DOHH2 (cell line): ENCODE measurements around the gene FRRS1.
A peak's percentile ranks its signal among the peaks of the same experiment; 100 is the strongest.

Source experiments
- H3F3A ChIP-seq: fragments of 200-600 bp; sonication (generic), shearing (Covaris generic); 2 replicates; pipeline ENCODE4 v1.6.0; 2016; ENCODE audit warnings: antibody characterized with exemption, mild to moderate bottlenecking; ENCODE audit not compliant: control insufficient read depth, insufficient read depth
- H3K27ac ChIP-seq: fragments of 200-600 bp; sonication (generic); 2 replicates; pipeline ENCODE4 v1.5.1; 2014; ENCODE audit warnings: low read depth, mild to moderate bottlenecking, low read length, moderate library complexity
- H3K27me3 ChIP-seq: fragments of 200-600 bp; sonication (generic); 2 replicates; pipeline ENCODE4 v1.6.1; 2014; ENCODE audit warnings: mild to moderate bottlenecking, low read length, mixed read lengths; ENCODE audit not compliant: control insufficient read depth
- H3K36me3 ChIP-seq: fragments of 200-600 bp; sonication (generic); 2 replicates; pipeline ENCODE4 v1.6.1; 2014; ENCODE audit warnings: mild to moderate bottlenecking, low read length, moderate library complexity, mixed read lengths; ENCODE audit not compliant: control insufficient read depth
- H3K4me1 ChIP-seq: fragments of 200-600 bp; sonication (generic); 2 replicates; pipeline ENCODE4 v1.6.1; 2014; ENCODE audit warnings: mild to moderate bottlenecking, low read length, mixed read lengths; ENCODE audit not compliant: control insufficient read depth
- H3K4me2 ChIP-seq: fragments of 200-600 bp; sonication (generic); 2 replicates; pipeline ENCODE4 v1.6.0; 2014; ENCODE audit warnings: mild to moderate bottlenecking, low read length, moderate library complexity
- H3K4me3 ChIP-seq: fragments of 200-600 bp; sonication (generic); 2 replicates; pipeline ENCODE4 v1.5.1; 2014; ENCODE audit warnings: mild to moderate bottlenecking, low read length, mixed read lengths
- H3K79me2 ChIP-seq: fragments of 200-600 bp; sonication (generic); 2 replicates; pipeline ENCODE4 v1.6.1; 2014; ENCODE audit warnings: mild to moderate bottlenecking, low read length, mixed read lengths; ENCODE audit not compliant: control insufficient read depth
- H3K9me2 ChIP-seq: fragments of 200-600 bp; sonication (generic); replicated peaks from 2 replicates; pipeline ENCODE4 v1.6.1; 2014; ENCODE audit warnings: mild to moderate bottlenecking, low read length, mixed read lengths; ENCODE audit not compliant: control insufficient read depth
- H3K9me3 ChIP-seq: fragments of 200-600 bp; sonication (generic); 2 replicates; pipeline ENCODE4 v1.6.1; 2014; ENCODE audit warnings: antibody characterized with exemption, low read length, mixed read lengths; ENCODE audit not compliant: control insufficient read depth, insufficient read depth
- H4K20me1 ChIP-seq: fragments of 200-600 bp; sonication (generic); 2 replicates; pipeline ENCODE4 v1.6.0; 2014; ENCODE audit warnings: low read depth, mild to moderate bottlenecking, antibody characterized with exemption, low read length, moderate library complexity; ENCODE audit not compliant: control insufficient read depth, insufficient read depth
- EZH2phosphoT487 ChIP-seq: fragments of 200-600 bp; sonication (generic); IDR thresholded peaks from 2 replicates; pipeline ENCODE4 v1.6.1; 2017; ENCODE audit warnings: borderline replicate concordance, mild to moderate bottlenecking, antibody characterized with exemption, low read length, moderate library complexity, mixed read lengths
- TF ChIP-seq, protein P1 (sequence below): fragments of 200-600 bp; sonication (generic); IDR thresholded peaks from one replicate; pipeline ENCODE4 v1.5.1; 2014; ENCODE audit warnings: antibody characterized with exemption, mild to moderate bottlenecking, low read depth, low read length; ENCODE audit not compliant: poor library complexity, severe bottlenecking

The FRRS1 gene

DNA sequence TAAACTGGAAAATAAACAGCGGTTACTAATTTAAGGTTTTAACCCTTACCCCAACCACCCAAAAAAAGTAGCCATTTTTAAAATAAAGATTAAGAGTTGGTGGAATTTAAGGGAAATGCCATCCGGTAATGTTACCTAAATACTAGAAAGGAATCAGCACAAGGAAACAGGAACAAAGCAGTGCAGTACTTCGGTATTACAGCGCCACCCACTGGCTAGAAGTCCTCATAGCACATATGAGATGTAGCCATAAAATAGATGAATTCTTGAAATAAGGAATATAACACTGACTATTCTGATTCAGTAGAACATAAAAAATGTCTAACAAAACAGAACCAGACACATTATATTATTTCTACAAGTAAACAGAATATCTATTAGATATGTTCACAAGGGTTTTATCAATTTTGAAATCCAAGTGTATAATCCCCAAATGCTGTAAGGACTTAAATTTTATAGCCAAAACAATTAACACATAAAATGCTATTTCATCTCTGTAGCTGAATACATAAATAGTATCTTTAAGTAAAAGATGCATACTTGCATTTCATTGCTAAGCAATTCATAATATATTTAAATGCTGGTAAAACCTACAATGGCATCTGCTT lies 58.8 kb downstream of the FRRS1 start:
- Histone ChIP-seq H3K27me3 (no peaks in the 10 kb centered on the region), H3F3A (no peaks in the 10 kb centered on the region), H3K9me3 (no peaks in the 10 kb centered on the region), H3K4me2 (no peak overlapping the region), H3K79me2 (no peaks in the 10 kb centered on the region), H3K9me2 (no peaks in the 10 kb centered on the region), H3K36me3 (no peaks in the 10 kb centered on the region), H3K27ac (no peak overlapping the region), H3K4me3 (no peak overlapping the region), H4K20me1 (no peaks in the 10 kb centered on the region), H3K4me1 (no peaks in the 10 kb centered on the region)
- TF ChIP-seq EZH2phosphoT487 = no peak
- TF ChIP-seq, protein P1, sequence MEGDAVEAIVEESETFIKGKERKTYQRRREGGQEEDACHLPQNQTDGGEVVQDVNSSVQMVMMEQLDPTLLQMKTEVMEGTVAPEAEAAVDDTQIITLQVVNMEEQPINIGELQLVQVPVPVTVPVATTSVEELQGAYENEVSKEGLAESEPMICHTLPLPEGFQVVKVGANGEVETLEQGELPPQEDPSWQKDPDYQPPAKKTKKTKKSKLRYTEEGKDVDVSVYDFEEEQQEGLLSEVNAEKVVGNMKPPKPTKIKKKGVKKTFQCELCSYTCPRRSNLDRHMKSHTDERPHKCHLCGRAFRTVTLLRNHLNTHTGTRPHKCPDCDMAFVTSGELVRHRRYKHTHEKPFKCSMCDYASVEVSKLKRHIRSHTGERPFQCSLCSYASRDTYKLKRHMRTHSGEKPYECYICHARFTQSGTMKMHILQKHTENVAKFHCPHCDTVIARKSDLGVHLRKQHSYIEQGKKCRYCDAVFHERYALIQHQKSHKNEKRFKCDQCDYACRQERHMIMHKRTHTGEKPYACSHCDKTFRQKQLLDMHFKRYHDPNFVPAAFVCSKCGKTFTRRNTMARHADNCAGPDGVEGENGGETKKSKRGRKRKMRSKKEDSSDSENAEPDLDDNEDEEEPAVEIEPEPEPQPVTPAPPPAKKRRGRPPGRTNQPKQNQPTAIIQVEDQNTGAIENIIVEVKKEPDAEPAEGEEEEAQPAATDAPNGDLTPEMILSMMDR = peak; percentile 92

DNA sequence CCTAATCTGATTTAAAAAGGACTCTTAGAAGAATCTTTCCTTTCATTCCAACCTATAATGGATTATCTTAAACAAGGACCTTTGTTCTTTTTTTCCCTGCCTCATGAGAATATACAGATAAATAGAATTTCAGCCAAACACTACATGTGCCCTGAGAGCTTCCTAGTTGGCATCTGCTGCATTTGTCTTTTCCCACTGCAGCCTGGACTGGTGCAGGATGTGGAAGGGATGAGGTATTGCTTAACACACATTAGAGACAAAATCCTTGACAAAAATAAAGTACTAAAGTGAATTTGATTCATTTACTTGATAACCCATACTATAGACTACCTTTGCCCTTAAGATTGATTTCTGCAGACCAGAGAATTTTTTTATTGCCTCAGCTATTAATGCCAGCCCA lies 61.0 kb downstream of the FRRS1 start:
- H3K27ac ChIP-seq = no peak overlapping the region
- H3K27me3 ChIP-seq = no peaks in the 10 kb centered on the region
- TF ChIP-seq, protein P1 = no peak
- no peak for TF ChIP-seq EZH2phosphoT487
- H3F3A ChIP-seq = no peaks in the 10 kb centered on the region
- no peak overlapping the region for H3K4me3 ChIP-seq
- no peaks in the 10 kb centered on the region for H4K20me1 ChIP-seq
- no peaks in the 10 kb centered on the region for H3K79me2 ChIP-seq
- H3K36me3 ChIP-seq = no peaks in the 10 kb centered on the region
- H3K4me2 ChIP-seq = no peak overlapping the region
- no peaks in the 10 kb centered on the region for H3K9me3 ChIP-seq
- no peaks in the 10 kb centered on the region for H3K4me1 ChIP-seq
- H3K9me2 ChIP-seq = no peaks in the 10 kb centered on the region

DNA sequence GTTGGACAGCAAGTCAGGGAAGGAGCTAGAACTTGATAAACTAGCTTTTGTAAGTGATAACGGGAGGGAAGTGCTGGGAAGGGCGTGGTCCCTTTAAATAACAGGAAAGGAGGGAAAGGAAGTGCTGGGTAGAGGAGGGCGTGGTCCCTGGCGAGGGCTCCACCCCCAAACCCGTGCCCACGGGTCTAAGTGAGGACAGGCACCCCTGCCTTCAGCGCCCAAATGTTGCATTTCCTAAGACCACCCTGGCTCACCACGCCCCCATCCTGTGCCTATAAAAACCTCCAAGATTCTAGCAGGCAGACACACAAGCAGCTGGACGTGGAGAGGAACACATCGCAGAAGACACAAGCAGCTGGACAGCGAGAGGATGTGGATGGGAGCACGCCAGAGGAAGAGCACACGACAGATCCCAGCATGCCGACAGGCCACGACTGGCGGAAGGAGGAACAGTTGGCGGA lies 62.0 kb downstream of the FRRS1 start:
- no peaks in the 10 kb centered on the region for H3K9me3 ChIP-seq
- H3K4me2 ChIP-seq = no peak overlapping the region
- no peaks in the 10 kb centered on the region for H3K79me2 ChIP-seq
- H3F3A ChIP-seq = no peaks in the 10 kb centered on the region
- H3K9me2 ChIP-seq = no peaks in the 10 kb centered on the region
- H3K27ac ChIP-seq = no peak overlapping the region
- no peaks in the 10 kb centered on the region for H4K20me1 ChIP-seq
- no peaks in the 10 kb centered on the region for H3K27me3 ChIP-seq
- no peak for TF ChIP-seq EZH2phosphoT487
- TF ChIP-seq, protein P1 = no peak
- H3K4me1 ChIP-seq = no peaks in the 10 kb centered on the region
- H3K4me3 ChIP-seq = no peak overlapping the region
- H3K36me3 ChIP-seq = no peaks in the 10 kb centered on the region

DNA sequence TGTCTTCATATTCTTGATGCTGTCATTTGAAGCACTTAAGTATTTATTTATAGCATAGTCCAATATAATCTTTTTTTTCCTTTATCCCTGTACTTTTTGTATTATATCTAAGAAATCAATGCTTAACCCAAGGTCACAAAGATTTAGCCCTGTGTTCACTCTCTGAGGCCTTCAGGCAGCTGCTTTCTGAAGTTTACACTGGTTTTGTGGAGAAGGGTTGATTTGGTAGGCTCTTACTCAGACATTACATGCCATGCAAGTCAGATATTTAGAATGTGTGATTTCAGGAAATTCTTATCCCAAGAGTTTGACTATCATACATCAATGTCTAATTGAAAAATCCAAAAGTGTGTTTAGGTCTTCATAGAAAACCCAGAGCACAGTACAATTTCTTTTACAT lies 64.2 kb downstream of the FRRS1 start:
- no peak for TF ChIP-seq EZH2phosphoT487
- TF ChIP-seq, protein P1 = no peak
- H4K20me1 ChIP-seq = no peaks in the 10 kb centered on the region
- no peaks in the 10 kb centered on the region for H3F3A ChIP-seq
- H3K27me3 ChIP-seq = no peaks in the 10 kb centered on the region; the same call in 1 of the 2 replicates
- no peaks in the 10 kb centered on the region for H3K9me3 ChIP-seq
- H3K79me2 ChIP-seq = no peaks in the 10 kb centered on the region
- H3K4me1 ChIP-seq = no peaks in the 10 kb centered on the region
- no peaks in the 10 kb centered on the region for H3K36me3 ChIP-seq
- no peak overlapping the region for H3K4me3 ChIP-seq
- no peaks in the 10 kb centered on the region for H3K9me2 ChIP-seq
- no peak overlapping the region for H3K27ac ChIP-seq
- H3K4me2 ChIP-seq = no peak overlapping the region
